Skeletal muscle satellite cell (primary cell): Measurements from ENCODE around the gene PCDHGA7.
A peak's percentile ranks its signal among the peaks of the same experiment; 100 is the strongest.
"Not testable (repeated sequence)": the region's sequence is repeated elsewhere in the genome, so short reads cannot be mapped to it uniquely, and the experiment has no call there.

ENCODE experiments used
- H3K27me3 ChIP-seq: 2 replicates; pipeline ENCODE4 v1.7.0; 2013; ENCODE audit warnings: low read length; ENCODE audit not compliant: control insufficient read depth, insufficient read depth
- H3K36me3 ChIP-seq: 2 replicates; pipeline ENCODE4 v1.7.0; 2013; ENCODE audit warnings: mild to moderate bottlenecking, control low read depth, low read length; ENCODE audit not compliant: insufficient read depth
- H3K4me1 ChIP-seq: 2 replicates; pipeline ENCODE4 v1.7.0; 2013; ENCODE audit warnings: low read length; ENCODE audit not compliant: control insufficient read depth, insufficient read depth
- H3K4me2 ChIP-seq: 2 replicates; pipeline ENCODE4 v1.7.0; 2013; ENCODE audit warnings: mild to moderate bottlenecking, low read length
- H3K4me3 ChIP-seq: 2 replicates; pipeline ENCODE4 v1.7.0; 2013; ENCODE audit warnings: low read length
- H3K9ac ChIP-seq: 2 replicates; pipeline ENCODE4 v1.7.0; 2013; ENCODE audit warnings: mild to moderate bottlenecking, low read depth, low read length, moderate library complexity
- H3K9me3 ChIP-seq: replicated peaks from 2 replicates; pipeline ENCODE4 v1.7.0; 2013; ENCODE audit warnings: mild to moderate bottlenecking, control low read depth, low read length

Gene PCDHGA7

GRCh38 chr5:141371572-141372475 lies 10.7 kb upstream of the PCDHGA7 start:
- Histone ChIP-seq H3K4me2 (no peak overlapping the region), H3K9me3 (peaks cover 35% of the 10 kb centered on the region), H3K9ac (no peak overlapping the region), H3K36me3 (peaks cover 3% of the 10 kb centered on the region), H3K4me1 (no peaks in the 10 kb centered on the region), H3K27me3 (no peaks in the 10 kb centered on the region), H3K4me3 (no peak overlapping the region)

DNA sequence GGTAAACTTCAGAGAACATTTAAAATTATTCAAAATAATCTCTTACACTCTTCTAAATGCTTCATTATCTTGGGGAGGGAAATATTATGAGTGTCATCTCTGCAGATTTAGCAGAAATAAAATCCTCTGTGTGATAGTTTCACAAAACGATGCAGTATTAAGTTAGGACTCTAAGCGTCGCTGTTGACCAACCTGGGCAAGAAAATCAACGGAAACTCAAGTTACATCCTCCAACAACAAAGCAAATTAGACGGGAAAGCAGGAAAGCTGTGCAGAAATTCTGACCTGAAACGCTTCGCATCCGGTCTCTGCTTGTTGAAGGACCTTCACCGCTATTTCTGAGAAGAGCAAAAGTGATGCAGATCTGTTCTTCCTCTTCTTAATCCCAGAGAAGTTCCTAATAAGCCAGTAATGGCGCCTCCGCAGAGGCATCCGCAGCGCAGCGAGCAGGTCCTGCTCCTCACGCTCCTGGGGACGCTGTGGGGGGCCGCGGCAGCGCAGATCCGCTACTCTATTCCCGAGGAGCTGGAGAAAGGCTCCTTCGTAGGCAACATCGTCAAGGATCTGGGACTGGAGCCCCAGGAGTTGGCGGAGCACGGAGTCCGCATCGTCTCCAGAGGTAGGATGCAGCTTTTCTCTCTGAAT lies 8.7 kb upstream of the PCDHGA7 start, which contains the start of gene PCDHGA6:
Gene PCDHGA6, plus strand, starts transcription at position 219 of the 645 bp plus-strand sequence. Its CDS starts 193 bp downstream, at position 412.
- Histone ChIP-seq H3K9me3 (peaks cover 38% of the 10 kb centered on the region), H3K4me3 (peak within 1 kb of the TSS; percentile 64), H3K4me1 (no peaks in the 10 kb centered on the region), H3K9ac (no peak within 1 kb of the TSS), H3K27me3 (no peaks in the 10 kb centered on the region), H3K36me3 (peaks cover 3% of the 10 kb centered on the region), H3K4me2 (peak within 1 kb of the TSS; percentile 74)

- Histone ChIP-seq H3K4me1 (no peaks in the 10 kb centered on the region), H3K4me3 (peak overlapping the region; percentile 64), H3K9me3 (peaks cover 38% of the 10 kb centered on the region), H3K9ac (no peak overlapping the region), H3K36me3 (peaks cover 3% of the 10 kb centered on the region), H3K27me3 (no peaks in the 10 kb centered on the region), H3K4me2 (peak overlapping the region; percentile 74)
These were observed 7.9 kb upstream of the PCDHGA7 start for GRCh38 chr5:141374627-141375026.

- not testable (repeated sequence) for H3K27me3 ChIP-seq, H3K36me3 ChIP-seq, H3K4me2 ChIP-seq, H3K4me1 ChIP-seq, H3K9ac ChIP-seq, H3K4me3 ChIP-seq
- H3K9me3 ChIP-seq, result peaks cover 37% of the 10 kb centered on the region
These were observed 6.9 kb upstream of the PCDHGA7 start for GRCh38 chr5:141375444-141376155.

- no peaks in the 10 kb centered on the region for H3K27me3 ChIP-seq
- peak overlapping the region; percentile 57 for H3K4me2 ChIP-seq
- peaks cover 8% of the 10 kb centered on the region for H3K9me3 ChIP-seq
- peak overlapping the region; percentile 74 for H3K4me3 ChIP-seq
- no peaks in the 10 kb centered on the region for H3K4me1 ChIP-seq
- H3K9ac ChIP-seq, result peak overlapping the region; percentile 62
- no peaks in the 10 kb centered on the region for H3K36me3 ChIP-seq
These were observed 803 bp downstream of the PCDHGA7 start for GRCh38 chr5:141383345-141383744.

DNA sequence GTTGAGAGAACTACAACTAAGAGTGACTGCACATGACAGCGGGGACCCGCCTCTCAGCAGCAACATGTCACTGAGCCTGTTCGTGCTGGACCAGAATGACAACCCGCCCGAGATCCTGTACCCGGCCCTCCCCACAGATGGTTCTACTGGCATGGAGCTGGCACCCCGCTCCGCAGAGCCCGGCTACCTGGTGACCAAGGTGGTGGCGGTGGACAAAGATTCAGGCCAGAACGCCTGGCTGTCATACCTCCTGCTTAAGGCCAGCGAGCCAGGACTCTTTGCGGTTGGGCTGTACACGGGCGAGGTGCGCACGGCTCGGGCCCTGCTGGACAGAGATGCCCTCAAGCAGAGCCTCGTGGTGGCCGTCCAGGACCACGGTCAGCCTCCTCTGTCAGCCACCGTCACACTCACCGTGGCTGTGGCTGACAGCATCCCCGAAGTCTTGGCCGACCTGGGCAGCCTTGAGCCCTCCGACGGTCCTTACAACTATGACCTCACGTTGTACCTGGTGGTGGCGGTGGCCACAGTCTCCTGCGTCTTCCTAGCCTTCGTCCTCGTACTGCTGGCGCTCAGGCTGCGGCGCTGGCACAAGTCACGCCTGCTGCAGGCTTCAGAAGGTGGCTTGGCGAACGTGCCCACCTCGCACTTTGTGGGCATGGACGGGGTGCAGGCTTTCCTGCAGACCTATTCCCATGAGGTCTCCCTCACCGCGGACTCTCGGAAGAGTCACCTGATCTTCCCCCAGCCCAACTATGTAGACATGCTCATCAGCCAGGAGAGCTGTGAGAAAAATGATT lies 2.1 kb downstream of the PCDHGA7 start:
- Histone ChIP-seq H3K4me2 (no peak overlapping the region), H3K4me3 (no peak overlapping the region), H3K36me3 (no peaks in the 10 kb centered on the region), H3K9me3 (peaks cover 21% of the 10 kb centered on the region), H3K4me1 (no peaks in the 10 kb centered on the region), H3K27me3 (no peaks in the 10 kb centered on the region), H3K9ac (no peak overlapping the region)

GRCh38 chr5:141387557-141388311 lies 5.2 kb downstream of the PCDHGA7 start, which contains the start of gene PCDHGB4:
TSS of gene PCDHGB4 (plus strand) at chr5:141387698. CDS start at chr5:141387885, 187 bp downstream.
- Histone ChIP-seq H3K4me3 (peak within 1 kb of the TSS; percentile 44), H3K4me2 (peak within 1 kb of the TSS; percentile 54), H3K9me3 (peaks cover 28% of the 10 kb centered on the region)
- H3K9ac ChIP-seq, H3K36me3 ChIP-seq, H3K27me3 ChIP-seq, H3K4me1 ChIP-seq: not testable (repeated sequence)

DNA sequence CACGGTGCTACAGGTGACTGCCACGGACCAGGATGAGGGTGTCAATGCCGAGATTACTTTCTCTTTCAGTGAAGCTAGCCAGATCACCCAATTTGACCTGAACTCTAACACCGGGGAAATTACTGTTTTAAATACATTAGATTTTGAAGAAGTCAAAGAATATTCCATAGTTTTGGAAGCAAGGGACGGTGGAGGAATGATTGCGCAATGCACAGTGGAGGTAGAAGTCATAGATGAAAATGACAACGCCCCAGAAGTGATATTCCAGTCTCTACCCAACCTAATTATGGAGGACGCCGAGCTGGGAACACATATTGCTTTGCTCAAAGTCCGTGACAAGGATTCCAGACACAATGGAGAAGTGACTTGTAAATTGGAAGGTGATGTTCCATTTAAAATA lies 6.1 kb downstream of the PCDHGA7 start:
- Histone ChIP-seq H3K9me3 (peaks cover 32% of the 10 kb centered on the region), H3K4me2 (no peak overlapping the region), H3K4me3 (no peak overlapping the region), H3K9ac (no peak overlapping the region), H3K36me3 (peaks cover 5% of the 10 kb centered on the region), H3K4me1 (no peaks in the 10 kb centered on the region), H3K27me3 (no peaks in the 10 kb centered on the region)

DNA sequence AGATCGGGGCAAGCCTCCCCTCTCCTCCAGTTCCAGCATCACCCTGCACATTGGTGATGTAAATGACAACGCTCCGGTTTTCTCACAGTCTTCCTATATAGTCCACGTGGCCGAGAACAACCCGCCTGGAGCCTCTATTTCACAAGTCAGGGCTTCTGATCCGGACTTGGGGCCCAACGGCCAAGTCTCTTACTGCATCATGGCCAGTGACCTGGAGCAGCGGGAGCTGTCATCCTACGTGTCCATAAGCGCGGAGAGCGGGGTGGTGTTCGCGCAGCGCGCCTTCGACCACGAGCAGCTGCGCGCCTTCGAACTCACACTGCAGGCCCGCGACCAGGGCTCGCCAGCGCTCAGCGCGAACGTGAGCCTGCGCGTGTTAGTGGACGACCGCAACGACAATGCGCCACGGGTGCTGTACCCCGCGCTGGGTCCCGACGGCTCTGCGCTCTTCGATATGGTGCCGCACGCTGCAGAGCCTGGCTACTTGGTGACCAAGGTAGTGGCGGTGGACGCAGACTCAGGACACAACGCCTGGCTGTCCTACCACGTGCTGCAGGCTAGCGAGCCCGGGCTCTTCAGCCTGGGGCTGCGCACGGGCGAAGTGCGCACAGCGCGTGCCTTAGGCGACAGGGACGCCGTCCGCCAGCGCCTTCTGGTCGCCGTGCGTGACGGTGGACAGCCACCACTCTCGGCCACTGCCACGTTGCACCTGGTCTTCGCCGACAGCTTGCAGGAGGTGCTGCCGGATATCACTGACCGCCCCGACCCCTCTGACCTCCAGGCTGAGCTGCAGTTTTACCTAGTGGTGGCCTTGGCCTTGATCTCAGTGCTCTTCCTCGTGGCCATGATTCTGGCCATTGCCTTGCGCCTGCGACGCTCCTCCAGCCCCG lies 6.9 kb downstream of the PCDHGA7 start:
- H3K4me2 ChIP-seq, result no peak overlapping the region
- H3K9ac ChIP-seq, result no peak overlapping the region
- H3K27me3 ChIP-seq, result no peaks in the 10 kb centered on the region
- no peak overlapping the region for H3K4me3 ChIP-seq
- no peaks in the 10 kb centered on the region for H3K4me1 ChIP-seq
- H3K36me3 ChIP-seq, result peaks cover 5% of the 10 kb centered on the region
- H3K9me3 ChIP-seq, result peaks cover 35% of the 10 kb centered on the region
